ENCODE measurements around the gene KIF26A. TPM values are rescaled to one million over a fixed set of nuclear protein-coding genes. Genes with fewer than 3 reads are reported as not detected.
A peak's percentile ranks its signal among the peaks of the same experiment; 100 is the strongest.

KIF26A gene
- total RNA-seq, 1 donor from 2014 or later = 0.46 TPM

- no peak overlapping the region for H3K4me3 ChIP-seq (ENCODE audit: low read depth, low read length)
- no peak for TF ChIP-seq CTCF (conservative IDR thresholded peaks at IDR 0.05; ENCODE audit: low read depth, low read length)
- DNase-seq (ENCODE audit: low read depth) = no peak
These were observed 22.6 kb upstream of the KIF26A start for GRCh38 chr14:104115691-104116287.

GRCh38 chr14:104116288-104116755, 22.1 kb upstream of the KIF26A start:
- H3K4me3 ChIP-seq (ENCODE audit: low read depth, low read length) = peak overlapping the region; percentile 42
- TF ChIP-seq CTCF (conservative IDR thresholded peaks at IDR 0.05; ENCODE audit: low read depth, low read length) = no peak
- no peak for DNase-seq (ENCODE audit: low read depth)

- H3K4me3 ChIP-seq (ENCODE audit: low read depth, low read length) = peak overlapping the region; percentile 42
- no peak for TF ChIP-seq CTCF (conservative IDR thresholded peaks at IDR 0.05; ENCODE audit: low read depth, low read length)
- DNase-seq (ENCODE audit: low read depth) = no peak
These were observed 21.5 kb upstream of the KIF26A start for GRCh38 chr14:104116756-104117340.

- H3K4me3 ChIP-seq (ENCODE audit: low read depth, low read length) = no peak overlapping the region
- DNase-seq (ENCODE audit: low read depth) = no peak
- TF ChIP-seq CTCF (conservative IDR thresholded peaks at IDR 0.05; ENCODE audit: low read depth, low read length) = no peak
These were observed 20.9 kb upstream of the KIF26A start for GRCh38 chr14:104117341-104118005.

GRCh38 chr14:104118006-104118844, 20.2 kb upstream of the KIF26A start:
- TF ChIP-seq CTCF (conservative IDR thresholded peaks at IDR 0.05; ENCODE audit: low read depth, low read length) = no peak
- H3K4me3 ChIP-seq (ENCODE audit: low read depth, low read length) = no peak overlapping the region
- DNase-seq (ENCODE audit: low read depth) = no peak

GRCh38 chr14:104119119-104119487, 19.3 kb upstream of the KIF26A start:
- DNase-seq (ENCODE audit: low read depth) = no peak
- no peak overlapping the region for H3K4me3 ChIP-seq (ENCODE audit: low read depth, low read length)
- TF ChIP-seq CTCF (conservative IDR thresholded peaks at IDR 0.05; ENCODE audit: low read depth, low read length) = no peak

Data from epithelial cell of proximal tubule (primary cell).